MM.1S (cell line): ENCODE data around the gene SLC5A11.
"Not testable (repeated sequence)": the region's sequence is repeated elsewhere in the genome, so short reads cannot be mapped to it uniquely, and the experiment has no call there.

Experiments used
- DNase-seq: peaks from one replicate; pipeline ENCODE4 v3.0.0-alpha.2; 2015
- H2AFZ ChIP-seq: fragments of 300-600 bp; sonication (generic); 2 replicates; pipeline ENCODE4 v1.6.0; 2016; ENCODE audit warnings: antibody characterized with exemption, low read length
- H3F3A ChIP-seq: fragments of 300-600 bp; sonication (generic); 2 replicates; pipeline ENCODE4 v1.6.1; 2016; ENCODE audit warnings: mild to moderate bottlenecking, antibody characterized with exemption, low read length, moderate library complexity, mixed read lengths; ENCODE audit not compliant: insufficient read depth
- H3K27ac ChIP-seq: fragments of 300-600 bp; sonication (generic); 2 replicates; pipeline ENCODE4 v1.5.1; 2016; ENCODE audit warnings: mild to moderate bottlenecking, low read length
- H3K27me3 ChIP-seq: fragments of 300-600 bp; sonication (generic); replicated peaks from 2 replicates; pipeline ENCODE4 v1.6.0; 2016; ENCODE audit warnings: low read length; ENCODE audit not compliant: insufficient read depth
- H3K36me3 ChIP-seq: fragments of 300-600 bp; sonication (generic); replicated peaks from 2 replicates; pipeline ENCODE4 v1.6.1; 2016; ENCODE audit warnings: mild to moderate bottlenecking, low read length, mixed read lengths; ENCODE audit not compliant: insufficient read depth
- H3K4me1 ChIP-seq: fragments of 300-600 bp; sonication (generic); 2 replicates; pipeline ENCODE4 v1.6.1; 2016; ENCODE audit warnings: low read length, mixed read lengths
- H3K4me2 ChIP-seq: fragments of 300-600 bp; sonication (generic); 2 replicates; pipeline ENCODE4 v1.6.0; 2016; ENCODE audit warnings: low read depth, low read length
- H3K4me3 ChIP-seq: fragments of 300-600 bp; sonication (generic); 2 replicates; pipeline ENCODE4 v1.5.1; 2016; ENCODE audit warnings: low read length, mixed read lengths
- H3K79me2 ChIP-seq: fragments of 300-600 bp; sonication (generic); 2 replicates; pipeline ENCODE4 v1.6.1; 2016; ENCODE audit warnings: mixed run types, low read length, mixed read lengths
- H3K9ac ChIP-seq: fragments of 300-600 bp; sonication (generic); 2 replicates; pipeline ENCODE4 v1.6.1; 2016; ENCODE audit warnings: low read length, mixed read lengths
- H3K9me2 ChIP-seq: fragments of 300-600 bp; sonication (generic); replicated peaks from 2 replicates; pipeline ENCODE4 v1.6.1; 2016; ENCODE audit warnings: mild to moderate bottlenecking, low read length, mixed read lengths; ENCODE audit not compliant: insufficient read depth
- H3K9me3 ChIP-seq: fragments of 300-600 bp; sonication (generic); replicated peaks from 2 replicates; pipeline ENCODE4 v1.6.1; 2016; ENCODE audit warnings: mild to moderate bottlenecking, low read length, mixed read lengths; ENCODE audit not compliant: insufficient read depth
- H4K20me1 ChIP-seq: fragments of 300-600 bp; sonication (generic); 2 replicates; pipeline ENCODE4 v1.6.1; 2016; ENCODE audit warnings: mild to moderate bottlenecking, low read length, moderate library complexity, mixed read lengths; ENCODE audit not compliant: insufficient read depth
- EZH2 ChIP-seq: fragments of 300-600 bp; sonication (generic); optimal IDR thresholded peaks from 2 replicates; pipeline ENCODE3; 2017; ENCODE audit warnings: low read depth, mild to moderate bottlenecking, antibody characterized with exemption, low read length, mixed read lengths
- EZH2phosphoT487 ChIP-seq: fragments of 300-600 bp; sonication (generic); IDR thresholded peaks from 2 replicates; pipeline ENCODE4 v1.6.1; 2018; ENCODE audit warnings: antibody characterized with exemption, low read length
- TF ChIP-seq, protein P1 (sequence below): fragments of 300-600 bp; sonication (generic); IDR thresholded peaks from 2 replicates; pipeline ENCODE4 v1.5.1; 2016; ENCODE audit warnings: antibody characterized with exemption, low read length, mixed read lengths

Gene SLC5A11

DNA sequence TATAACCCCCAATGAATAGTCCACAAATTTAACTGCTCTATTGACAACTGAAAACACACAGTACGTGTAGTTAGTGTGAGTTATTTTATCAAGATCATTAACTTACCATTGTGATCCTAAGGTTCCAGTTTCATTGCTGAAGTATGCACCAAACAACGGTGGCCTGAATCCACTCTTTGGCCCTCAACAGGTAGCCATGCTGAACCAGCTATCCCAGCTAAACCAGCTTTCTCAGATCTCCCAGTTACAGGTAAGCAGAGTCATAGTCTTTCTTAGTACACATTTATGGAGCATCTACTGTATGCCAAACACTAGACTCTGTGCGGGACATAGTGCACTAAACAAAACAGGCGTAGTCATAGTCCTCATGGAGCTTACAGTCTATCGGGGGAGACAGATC lies 40.3 kb upstream of the SLC5A11 start:
- Histone ChIP-seq H3K79me2 (no peaks in the 10 kb centered on the region), H3K27me3 (no peaks in the 10 kb centered on the region), H3K9me2 (no peaks in the 10 kb centered on the region), H2AFZ (no peak overlapping the region), H3F3A (no peaks in the 10 kb centered on the region), H3K27ac (no peak overlapping the region), H3K9me3 (no peaks in the 10 kb centered on the region), H3K4me2 (no peak overlapping the region), H3K4me3 (no peak overlapping the region), H3K9ac (no peak overlapping the region), H3K36me3 (peaks cover 5% of the 10 kb centered on the region), H3K4me1 (no peaks in the 10 kb centered on the region), H4K20me1 (no peaks in the 10 kb centered on the region)
- no peak for DNase-seq
- TF ChIP-seq, protein P1, sequence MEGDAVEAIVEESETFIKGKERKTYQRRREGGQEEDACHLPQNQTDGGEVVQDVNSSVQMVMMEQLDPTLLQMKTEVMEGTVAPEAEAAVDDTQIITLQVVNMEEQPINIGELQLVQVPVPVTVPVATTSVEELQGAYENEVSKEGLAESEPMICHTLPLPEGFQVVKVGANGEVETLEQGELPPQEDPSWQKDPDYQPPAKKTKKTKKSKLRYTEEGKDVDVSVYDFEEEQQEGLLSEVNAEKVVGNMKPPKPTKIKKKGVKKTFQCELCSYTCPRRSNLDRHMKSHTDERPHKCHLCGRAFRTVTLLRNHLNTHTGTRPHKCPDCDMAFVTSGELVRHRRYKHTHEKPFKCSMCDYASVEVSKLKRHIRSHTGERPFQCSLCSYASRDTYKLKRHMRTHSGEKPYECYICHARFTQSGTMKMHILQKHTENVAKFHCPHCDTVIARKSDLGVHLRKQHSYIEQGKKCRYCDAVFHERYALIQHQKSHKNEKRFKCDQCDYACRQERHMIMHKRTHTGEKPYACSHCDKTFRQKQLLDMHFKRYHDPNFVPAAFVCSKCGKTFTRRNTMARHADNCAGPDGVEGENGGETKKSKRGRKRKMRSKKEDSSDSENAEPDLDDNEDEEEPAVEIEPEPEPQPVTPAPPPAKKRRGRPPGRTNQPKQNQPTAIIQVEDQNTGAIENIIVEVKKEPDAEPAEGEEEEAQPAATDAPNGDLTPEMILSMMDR = no peak

DNA sequence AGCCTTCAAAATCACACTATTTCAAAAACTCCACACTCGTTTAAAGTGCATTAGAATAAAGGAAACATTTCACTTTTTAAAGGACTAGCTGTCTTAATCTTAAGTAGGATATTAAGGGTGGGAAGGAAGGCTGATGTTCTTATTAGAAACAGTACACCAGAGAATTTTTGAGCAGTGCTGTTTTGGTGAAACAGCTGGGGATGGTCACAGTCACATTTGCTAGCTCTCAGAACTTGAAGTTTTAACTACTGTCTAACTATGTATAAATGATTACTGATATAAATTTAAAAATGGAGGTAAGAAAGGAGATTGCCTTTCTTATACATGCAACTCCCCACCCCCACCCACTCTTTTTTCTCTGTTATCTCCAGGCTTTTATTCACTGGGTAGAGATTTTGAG lies 38.5 kb upstream of the SLC5A11 start:
- H3K27ac ChIP-seq = no peak overlapping the region
- no peaks in the 10 kb centered on the region for H3K4me1 ChIP-seq
- H3K79me2 ChIP-seq = no peaks in the 10 kb centered on the region
- no peaks in the 10 kb centered on the region for H3K9me3 ChIP-seq
- no peak overlapping the region for H3K4me2 ChIP-seq
- DNase-seq = no peak
- H3K9ac ChIP-seq = no peak overlapping the region
- H3F3A ChIP-seq = no peaks in the 10 kb centered on the region
- no peak overlapping the region for H3K4me3 ChIP-seq
- no peaks in the 10 kb centered on the region for H3K27me3 ChIP-seq
- peaks cover 5% of the 10 kb centered on the region for H3K36me3 ChIP-seq
- no peaks in the 10 kb centered on the region for H3K9me2 ChIP-seq
- no peak overlapping the region for H2AFZ ChIP-seq
- TF ChIP-seq EZH2 (no peak), EZH2phosphoT487 (no peak)
- TF ChIP-seq, protein P1 = no peak
- no peaks in the 10 kb centered on the region for H4K20me1 ChIP-seq

DNA sequence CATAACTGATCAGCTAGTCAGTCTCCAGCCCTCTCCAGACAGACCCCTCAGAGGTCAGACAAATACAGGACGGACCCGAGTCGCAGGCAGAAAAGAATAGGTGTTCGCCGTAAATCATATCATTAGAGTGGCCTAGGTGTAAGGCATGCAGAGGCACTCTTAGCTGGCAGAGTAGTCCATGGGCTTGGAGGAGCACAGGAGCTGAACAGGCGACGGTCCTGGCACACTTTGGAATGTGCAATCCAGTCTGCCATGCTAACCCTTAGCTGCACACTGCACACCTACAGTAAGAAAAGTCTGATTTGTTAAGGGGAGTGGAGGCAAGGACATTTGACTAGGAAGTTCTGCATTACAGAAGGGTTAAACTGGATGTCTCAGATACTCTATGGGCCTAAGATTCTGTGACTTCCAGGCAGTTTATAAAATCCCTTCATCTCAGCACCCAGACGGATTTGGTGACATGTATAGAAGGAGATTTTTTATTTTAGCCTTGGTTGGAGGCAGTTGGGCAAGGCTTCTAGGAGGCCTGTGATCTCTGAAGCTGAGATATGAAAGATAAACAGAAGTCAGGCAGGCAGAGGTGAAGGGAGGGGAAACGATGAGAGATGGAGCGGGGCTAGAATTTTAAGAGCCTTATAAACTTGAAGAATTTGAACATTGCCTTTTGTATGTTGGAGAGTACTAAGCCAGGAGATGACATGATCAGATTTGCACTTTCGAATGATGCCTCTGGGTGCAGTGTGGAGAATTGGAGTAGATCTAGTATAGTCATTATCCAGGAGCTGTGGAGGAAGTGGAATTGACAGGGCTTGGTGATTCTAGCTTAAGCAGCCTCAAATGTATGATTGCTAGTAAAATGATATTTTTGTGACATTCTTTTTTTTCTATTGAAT lies 34.6 kb upstream of the SLC5A11 start:
- Histone ChIP-seq H2AFZ (no peak overlapping the region), H3K27ac (no peak overlapping the region), H3K79me2 (no peaks in the 10 kb centered on the region), H3K36me3 (peaks cover 12% of the 10 kb centered on the region), H3K4me2 (no peak overlapping the region), H3K9me2 (no peaks in the 10 kb centered on the region), H3K9ac (no peak overlapping the region), H3K4me1 (no peaks in the 10 kb centered on the region), H4K20me1 (no peaks in the 10 kb centered on the region), H3F3A (no peaks in the 10 kb centered on the region), H3K4me3 (no peak overlapping the region), H3K9me3 (no peaks in the 10 kb centered on the region), H3K27me3 (no peaks in the 10 kb centered on the region)
- DNase-seq = no peak
- no peak for TF ChIP-seq EZH2
- no peak for TF ChIP-seq EZH2phosphoT487
- TF ChIP-seq, protein P1 = no peak

DNA sequence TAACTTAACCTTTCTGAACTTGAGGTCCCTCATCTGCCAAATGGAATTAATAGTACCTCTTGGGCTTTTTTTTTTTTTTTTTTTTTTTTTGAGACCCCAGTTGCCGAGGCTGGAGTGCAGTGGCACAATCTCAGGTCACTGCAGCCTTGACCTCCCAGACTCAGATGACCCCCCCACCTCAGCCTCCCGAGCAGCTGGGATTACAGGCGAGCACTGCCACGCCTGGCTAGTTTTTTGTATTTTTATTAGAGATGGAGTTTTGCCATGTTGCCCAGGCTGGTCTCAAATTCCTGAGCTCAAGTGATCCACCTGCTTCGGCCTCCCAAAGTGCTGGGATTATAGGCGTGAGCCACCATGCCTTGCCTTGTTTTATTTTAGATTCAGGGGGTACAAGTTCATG lies 33.0 kb upstream of the SLC5A11 start:
- H3K9me3 ChIP-seq, H2AFZ ChIP-seq, H4K20me1 ChIP-seq, H3K27ac ChIP-seq, H3K79me2 ChIP-seq, H3K9me2 ChIP-seq, H3K4me2 ChIP-seq, H3K27me3 ChIP-seq, H3K4me3 ChIP-seq, H3K4me1 ChIP-seq, H3F3A ChIP-seq, DNase-seq, H3K9ac ChIP-seq: not testable (repeated sequence)
- peaks cover 17% of the 10 kb centered on the region for H3K36me3 ChIP-seq
